Measurements from ENCODE around the gene NTM. TPM values are rescaled to one million over a fixed set of nuclear protein-coding genes. Genes with fewer than 3 reads are reported as not detected.

Gene NTM
- total RNA-seq, 4 donors from 2014 or later: 1.4 to 2.8 (median 1.7) TPM

DNA sequence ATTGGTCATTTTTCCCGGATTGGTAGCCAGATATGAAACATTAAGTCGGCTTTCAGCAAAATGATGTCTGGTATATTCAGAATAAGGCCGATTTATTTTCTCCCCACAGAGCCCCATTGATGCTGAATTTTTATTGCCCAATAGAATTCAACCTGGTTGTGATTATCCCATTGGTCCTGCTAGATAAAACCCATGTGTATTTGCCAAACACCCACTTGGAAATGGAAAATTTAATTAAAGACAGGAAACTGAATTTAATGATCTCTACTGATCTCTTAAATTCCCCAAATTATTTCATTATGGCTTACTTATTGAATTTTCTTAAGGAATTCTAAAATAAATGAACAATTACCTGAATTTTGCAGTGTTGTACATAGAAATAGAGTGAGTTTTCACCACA is 609.8 kb downstream of the NTM start:
- no peak for DNase-seq
- Histone ChIP-seq H3K4me3 (no peak overlapping the region), H3K4me1 (no peaks in the 10 kb centered on the region), H3K36me3 (no peaks in the 10 kb centered on the region), H3K27ac (no peak overlapping the region), H3K9me3 (no peaks in the 10 kb centered on the region), H3K27me3 (no peaks in the 10 kb centered on the region)
- TF ChIP-seq POLR2A (IDR thresholded peaks at IDR 0.05) (no peak), CTCF (IDR thresholded peaks at IDR 0.05) (no peak)

- no peaks in the 10 kb centered on the region for H3K9me3 ChIP-seq
Observed at GRCh38 chr11:131980888-131981668, 610.7 kb downstream of the NTM start.

GRCh38 chr11:131982154-131982553 is 611.7 kb downstream of the NTM start:
- DNase-seq: no peak
- Histone ChIP-seq H3K9me3 (no peaks in the 10 kb centered on the region), H3K36me3 (no peaks in the 10 kb centered on the region), H3K4me3 (no peak overlapping the region), H3K27me3 (no peaks in the 10 kb centered on the region), H3K27ac (no peak overlapping the region), H3K4me1 (no peaks in the 10 kb centered on the region)
- TF ChIP-seq POLR2A (IDR thresholded peaks at IDR 0.05) (no peak), CTCF (IDR thresholded peaks at IDR 0.05) (no peak)

More at GRCh38 chr11:131980888-131981668, 610.7 kb downstream of the NTM start:
- Histone ChIP-seq H3K4me3 (no peak overlapping the region), H3K27me3 (no peaks in the 10 kb centered on the region), H3K27ac (no peak overlapping the region), H3K36me3 (no peaks in the 10 kb centered on the region), H3K4me1 (no peaks in the 10 kb centered on the region)
- TF ChIP-seq POLR2A (IDR thresholded peaks at IDR 0.05): no peak
- TF ChIP-seq CTCF (IDR thresholded peaks at IDR 0.05): no peak
- no peak for DNase-seq

DNA sequence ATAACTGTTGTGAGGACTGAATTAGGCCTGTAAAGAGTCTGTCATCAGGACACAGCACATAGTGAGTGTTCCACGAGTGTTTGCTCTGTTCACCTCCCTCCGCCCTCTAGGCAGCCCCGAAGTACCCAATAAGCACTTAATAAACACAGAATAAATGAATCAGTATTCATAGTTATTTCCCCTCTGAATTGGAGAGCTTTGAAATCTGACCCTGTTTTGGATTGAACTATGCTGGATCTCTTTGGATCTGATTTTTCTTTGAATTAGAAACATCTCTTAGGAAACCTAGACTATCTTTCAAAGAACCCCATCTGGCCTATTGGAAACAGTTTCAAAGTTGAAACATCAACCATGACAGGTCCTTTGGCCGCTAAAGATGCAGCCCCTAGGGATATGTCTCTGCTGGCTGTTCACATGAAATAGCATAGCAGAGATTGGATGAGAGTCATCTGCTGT is 615.5 kb downstream of the NTM start:
- Histone ChIP-seq H3K4me3 (no peak overlapping the region), H3K27ac (no peak overlapping the region), H3K9me3 (no peaks in the 10 kb centered on the region), H3K4me1 (no peaks in the 10 kb centered on the region), H3K27me3 (no peaks in the 10 kb centered on the region), H3K36me3 (no peaks in the 10 kb centered on the region)
- no peak for TF ChIP-seq POLR2A (IDR thresholded peaks at IDR 0.05)
- no peak for TF ChIP-seq CTCF (IDR thresholded peaks at IDR 0.05)
- no peak for DNase-seq

- H3K27ac ChIP-seq: no peak overlapping the region
- no peaks in the 10 kb centered on the region for H3K4me1 ChIP-seq
- no peak for DNase-seq
- H3K4me3 ChIP-seq: no peak overlapping the region
- no peaks in the 10 kb centered on the region for H3K27me3 ChIP-seq
- no peaks in the 10 kb centered on the region for H3K9me3 ChIP-seq
- TF ChIP-seq CTCF (IDR thresholded peaks at IDR 0.05): no peak
- no peak for TF ChIP-seq POLR2A (IDR thresholded peaks at IDR 0.05)
- no peaks in the 10 kb centered on the region for H3K36me3 ChIP-seq
Observed at GRCh38 chr11:131987703-131988102, 617.3 kb downstream of the NTM start.

Measured in Peyer's patch (tissue), 4 donors.